PC-9 (cell line): ENCODE measurements around the gene FAM120A.

Experiments used
- EZH2 ChIP-seq: fragments of 200-600 bp; sonication (generic); IDR thresholded peaks from 2 replicates; pipeline ENCODE4 v1.8.0; 2017; ENCODE audit warnings: antibody characterized with exemption, low read depth
- TF ChIP-seq, protein P1 (sequence below): fragments of 200-600 bp; sonication (generic); conservative IDR thresholded peaks from 2 replicates; pipeline ENCODE4 v1.6.1; 2017; ENCODE audit warnings: mixed run types, antibody characterized with exemption, mild to moderate bottlenecking, moderate library complexity

DNA sequence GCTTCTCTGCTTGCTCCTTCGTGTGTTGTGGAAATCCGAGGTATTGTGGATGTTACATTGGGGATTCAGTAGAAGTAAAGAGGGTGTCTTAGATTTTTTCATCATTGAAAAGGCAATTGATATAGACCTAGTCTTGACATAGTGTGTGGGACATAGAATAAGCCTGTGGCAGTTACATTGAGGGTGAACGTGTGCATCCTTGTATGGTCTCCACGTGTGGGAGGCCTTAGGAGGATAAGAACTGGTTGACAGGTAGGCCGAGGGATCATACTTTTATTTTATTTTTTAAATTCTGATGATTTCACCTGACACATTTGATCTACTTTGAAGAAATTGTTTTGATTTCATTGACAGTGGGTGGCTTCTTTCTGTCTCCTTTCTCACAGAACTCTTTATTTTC lies 18.9 kb downstream of the FAM120A start:
- TF ChIP-seq, protein P1, sequence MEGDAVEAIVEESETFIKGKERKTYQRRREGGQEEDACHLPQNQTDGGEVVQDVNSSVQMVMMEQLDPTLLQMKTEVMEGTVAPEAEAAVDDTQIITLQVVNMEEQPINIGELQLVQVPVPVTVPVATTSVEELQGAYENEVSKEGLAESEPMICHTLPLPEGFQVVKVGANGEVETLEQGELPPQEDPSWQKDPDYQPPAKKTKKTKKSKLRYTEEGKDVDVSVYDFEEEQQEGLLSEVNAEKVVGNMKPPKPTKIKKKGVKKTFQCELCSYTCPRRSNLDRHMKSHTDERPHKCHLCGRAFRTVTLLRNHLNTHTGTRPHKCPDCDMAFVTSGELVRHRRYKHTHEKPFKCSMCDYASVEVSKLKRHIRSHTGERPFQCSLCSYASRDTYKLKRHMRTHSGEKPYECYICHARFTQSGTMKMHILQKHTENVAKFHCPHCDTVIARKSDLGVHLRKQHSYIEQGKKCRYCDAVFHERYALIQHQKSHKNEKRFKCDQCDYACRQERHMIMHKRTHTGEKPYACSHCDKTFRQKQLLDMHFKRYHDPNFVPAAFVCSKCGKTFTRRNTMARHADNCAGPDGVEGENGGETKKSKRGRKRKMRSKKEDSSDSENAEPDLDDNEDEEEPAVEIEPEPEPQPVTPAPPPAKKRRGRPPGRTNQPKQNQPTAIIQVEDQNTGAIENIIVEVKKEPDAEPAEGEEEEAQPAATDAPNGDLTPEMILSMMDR: no peak
- TF ChIP-seq EZH2: no peak
